Muscle of leg (tissue), 11 donors: ENCODE data around the gene TESK2. TPM values are rescaled to one million over a fixed set of nuclear protein-coding genes. Genes with fewer than 3 reads are reported as not detected.
"Not testable (repeated sequence)": the region's sequence is repeated elsewhere in the genome, so short reads cannot be mapped to it uniquely, and the experiment has no call there.

Experiments used
- DNase-seq: peaks from one replicate; pipeline ENCODE4 v3.0.0; 2013
- H3K27ac ChIP-seq: one replicate; pipeline ENCODE4 v1.5.1; 2013; ENCODE audit warnings: mild to moderate bottlenecking, low read length, control low read depth
- H3K27me3 ChIP-seq: one replicate; pipeline ENCODE4 v1.6.1; 2013; ENCODE audit warnings: low read length; ENCODE audit not compliant: control insufficient read depth, insufficient read depth
- H3K36me3 ChIP-seq: one replicate; pipeline ENCODE4 v1.6.1; 2013; ENCODE audit warnings: low read length; ENCODE audit not compliant: control insufficient read depth, insufficient read depth
- H3K4me1 ChIP-seq: one replicate; pipeline ENCODE4 v1.6.1; 2013; ENCODE audit warnings: low read length; ENCODE audit not compliant: control insufficient read depth, insufficient read depth
- H3K4me3 ChIP-seq: one replicate; pipeline ENCODE4 v1.5.1; 2013; ENCODE audit warnings: low read length, control low read depth
- H3K9me3 ChIP-seq: replicated peaks from 2 replicates; pipeline ENCODE4 v1.6.1; 2013; ENCODE audit warnings: low read depth, low read length; ENCODE audit not compliant: control insufficient read depth
- WGBS: methylation state at CpG from one replicate; pipeline ENCODE4 v1.1.5; 2013; ENCODE audit warnings: missing lambda C conversion rate; ENCODE audit not compliant: insufficient coverage; 5-methylcytosine and 5-hydroxymethylcytosine counted together
- polyA plus RNA-seq, 8 donors: library from polyadenylated mRNA; unstranded; fragments of 120-200 nt; gene quantifications; one replicate each; pipeline versions ENCODE4 v1.2.1 to v1.2.3, GENCODE V29; 2013; ENCODE audit warnings: inconsistent platforms in 1 of 8, low replicate concordance in 1 of 8; ENCODE audit not compliant: insufficient read length in 8 of 8, insufficient read depth in 1 of 8
- total RNA-seq: library from RNA; stranded (reverse); fragments of 120-200 nt; gene quantifications from one replicate; pipeline ENCODE4 v1.2.4, GENCODE V29; 2013

Gene TESK2
- total and polyA plus RNA-seq, 9 donors, result 1.3 to 3.1 (median 2.2) TPM

DNA sequence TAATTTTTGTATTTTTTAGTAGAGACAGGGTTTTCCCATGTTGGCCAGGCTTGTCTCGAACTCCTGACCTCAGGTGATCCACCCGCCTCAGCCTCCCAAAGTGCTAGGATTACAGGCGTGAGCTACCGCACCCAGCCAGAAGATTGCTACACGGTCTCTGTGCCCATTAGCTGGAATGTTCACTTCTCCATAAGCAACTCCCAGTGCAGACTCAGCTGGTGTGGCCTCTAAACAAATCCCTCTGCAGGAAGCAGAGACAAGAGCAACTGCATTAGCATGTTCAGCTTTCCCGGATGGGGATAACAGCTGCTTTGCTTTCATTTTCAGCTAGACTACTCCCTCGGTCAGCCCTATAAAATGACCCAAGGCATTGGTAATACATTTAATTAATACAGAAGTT is 130.0 kb downstream of the TESK2 start:
- H3K4me3 ChIP-seq, result peak overlapping the region; percentile 10
- H3K27ac ChIP-seq, result peak overlapping the region; percentile 74
- not testable (repeated sequence) for H3K36me3 ChIP-seq, H3K27me3 ChIP-seq, H3K9me3 ChIP-seq
- H3K4me1 ChIP-seq, result peaks cover 14% of the 10 kb centered on the region
- DNase-seq, result peak; percentile 91
- 24% methylated on average over 5 of the region's 7 CpGs for WGBS

DNA sequence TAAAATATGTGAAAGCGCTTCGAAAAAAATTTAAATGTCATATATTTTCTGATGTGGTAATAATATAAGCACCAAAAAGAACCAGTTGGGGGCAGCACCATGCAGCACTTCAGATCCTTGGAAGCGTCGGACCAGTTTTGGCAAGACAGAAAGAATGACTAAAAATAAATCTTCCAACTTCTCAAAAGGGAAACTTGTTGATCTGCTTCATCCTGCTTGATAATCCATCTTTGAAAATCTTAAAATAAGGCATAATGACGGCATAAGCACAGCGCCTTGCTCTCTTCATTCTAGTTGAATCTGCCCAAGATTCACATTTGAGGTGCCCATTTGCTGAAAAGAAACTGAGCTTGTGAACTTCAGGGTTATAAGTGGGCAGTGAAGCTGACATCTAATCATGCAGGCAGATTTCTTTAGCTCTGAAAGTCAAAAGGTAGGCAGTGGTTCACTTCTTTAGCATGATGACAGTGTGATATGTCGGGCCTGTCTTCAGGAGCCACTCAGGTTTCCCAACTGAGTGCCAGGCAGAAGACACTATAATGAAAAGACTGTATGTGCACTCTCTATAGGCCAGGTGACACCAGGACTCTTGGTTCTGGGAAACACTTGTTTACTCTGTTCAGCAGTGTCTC is 131.0 kb downstream of the TESK2 start:
- DNase-seq, result peak; percentile 91
- H3K36me3 ChIP-seq, result no peaks in the 10 kb centered on the region
- H3K4me1 ChIP-seq, result peaks cover 14% of the 10 kb centered on the region
- no peaks in the 10 kb centered on the region for H3K9me3 ChIP-seq
- no peaks in the 10 kb centered on the region for H3K27me3 ChIP-seq
- H3K4me3 ChIP-seq, result no peak overlapping the region
- 24% methylated on average over 3 of the region's 7 CpGs for WGBS
- H3K27ac ChIP-seq, result peak overlapping the region; percentile 74

DNA sequence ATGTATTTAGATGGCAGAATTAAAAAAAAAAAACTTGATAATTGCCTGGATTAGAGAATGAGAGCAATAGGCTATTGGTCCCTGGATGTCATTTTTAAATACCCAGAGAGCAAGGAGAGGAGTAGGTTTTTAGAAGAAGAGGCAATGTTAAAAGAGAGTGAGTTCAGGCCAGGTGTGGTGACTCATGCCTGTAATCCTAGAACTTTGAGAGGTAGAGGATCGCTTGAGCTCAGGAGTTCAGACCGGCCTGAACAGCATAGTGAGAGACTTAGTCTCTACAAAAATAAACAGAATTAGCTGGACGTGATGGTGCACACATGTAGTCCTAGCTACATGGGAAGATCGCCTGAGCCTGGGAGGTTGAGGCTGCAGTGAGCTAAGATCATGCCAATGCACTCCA is 134.8 kb downstream of the TESK2 start:
- DNase-seq, result no peak
- Histone ChIP-seq H3K27ac (no peak overlapping the region), H3K4me3 (no peak overlapping the region), H3K4me1 (peaks cover 14% of the 10 kb centered on the region), H3K27me3 (no peaks in the 10 kb centered on the region), H3K9me3 (no peaks in the 10 kb centered on the region), H3K36me3 (no peaks in the 10 kb centered on the region)
- 48% methylated on average over 3 of the region's 4 CpGs for WGBS

DNA sequence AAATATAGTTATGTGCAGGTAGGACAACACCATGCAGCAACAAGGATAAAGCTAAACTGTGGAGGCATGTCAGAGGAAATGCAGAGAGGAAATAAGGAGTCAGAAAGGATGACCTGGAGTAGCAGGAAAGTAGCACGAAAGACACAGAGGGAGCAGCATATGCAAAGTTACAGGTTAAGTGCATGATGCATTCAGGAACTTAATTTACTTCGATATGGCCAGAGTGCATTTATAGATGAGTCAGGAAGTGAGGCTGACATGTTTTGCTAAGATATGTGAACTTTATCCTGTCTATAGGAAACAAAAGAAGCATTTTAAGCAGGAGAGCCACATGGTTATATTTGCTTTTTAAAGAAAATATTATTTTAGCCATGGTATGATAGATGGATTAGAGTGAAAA is 135.3 kb downstream of the TESK2 start:
- no peaks in the 10 kb centered on the region for H3K9me3 ChIP-seq
- H3K4me1 ChIP-seq, result peaks cover 10% of the 10 kb centered on the region
- 67% methylated on average over 2 of the region's 2 CpGs for WGBS
- H3K27me3 ChIP-seq, result no peaks in the 10 kb centered on the region
- H3K36me3 ChIP-seq, result no peaks in the 10 kb centered on the region
- no peak for DNase-seq
- no peak overlapping the region for H3K27ac ChIP-seq
- no peak overlapping the region for H3K4me3 ChIP-seq

DNA sequence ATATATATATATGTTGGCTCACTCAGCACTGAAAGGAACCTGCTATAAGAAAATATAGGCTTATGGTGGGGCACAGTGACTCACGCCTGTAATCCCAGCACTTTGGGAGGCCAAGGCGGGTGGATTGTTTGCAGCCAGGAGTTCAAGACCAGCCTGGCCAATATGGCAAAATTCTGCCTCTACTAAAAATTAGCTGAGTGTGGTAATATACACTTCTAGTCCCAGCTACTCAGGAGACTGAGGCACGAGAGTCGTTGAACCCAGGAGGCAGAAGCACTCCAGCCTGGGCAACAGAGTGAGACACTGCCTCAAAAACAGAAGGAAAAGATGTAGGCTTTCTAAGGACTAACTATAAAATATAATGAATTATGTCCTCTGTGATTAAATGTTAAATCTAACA is 136.1 kb downstream of the TESK2 start:
- WGBS, result no CpG with 5 or more reads among the region's 4 CpGs
- Histone ChIP-seq H3K9me3 (no peaks in the 10 kb centered on the region), H3K4me3 (no peak overlapping the region), H3K27me3 (no peaks in the 10 kb centered on the region), H3K27ac (no peak overlapping the region), H3K4me1 (peaks cover 1% of the 10 kb centered on the region), H3K36me3 (no peaks in the 10 kb centered on the region)
- DNase-seq, result no peak

DNA sequence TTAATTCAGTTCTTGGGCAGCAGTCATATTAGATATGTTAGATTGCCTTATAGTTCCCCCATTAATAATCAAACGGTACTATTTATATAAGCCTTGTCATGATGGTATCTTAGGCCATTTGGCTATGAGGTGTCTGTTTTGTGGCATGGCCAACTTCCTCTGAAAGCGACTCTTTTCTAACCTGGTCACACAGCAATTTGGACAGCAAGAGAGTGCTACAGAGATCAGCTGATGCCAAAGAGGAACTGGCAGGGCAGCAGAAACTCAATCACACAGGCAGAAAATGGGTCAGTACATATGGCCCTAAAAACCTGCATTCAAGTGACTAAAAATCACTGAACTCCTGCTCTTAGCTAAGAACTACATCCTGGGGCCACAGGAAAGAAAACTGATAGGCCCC is 137.3 kb downstream of the TESK2 start:
- 50% methylated on average over 1 of the region's 2 CpGs for WGBS
- H3K4me1 ChIP-seq, result peaks cover 4% of the 10 kb centered on the region
- H3K36me3 ChIP-seq, result no peaks in the 10 kb centered on the region
- H3K27ac ChIP-seq, result no peak overlapping the region
- DNase-seq, result no peak
- H3K4me3 ChIP-seq, result no peak overlapping the region
- no peaks in the 10 kb centered on the region for H3K27me3 ChIP-seq
- no peaks in the 10 kb centered on the region for H3K9me3 ChIP-seq

DNA sequence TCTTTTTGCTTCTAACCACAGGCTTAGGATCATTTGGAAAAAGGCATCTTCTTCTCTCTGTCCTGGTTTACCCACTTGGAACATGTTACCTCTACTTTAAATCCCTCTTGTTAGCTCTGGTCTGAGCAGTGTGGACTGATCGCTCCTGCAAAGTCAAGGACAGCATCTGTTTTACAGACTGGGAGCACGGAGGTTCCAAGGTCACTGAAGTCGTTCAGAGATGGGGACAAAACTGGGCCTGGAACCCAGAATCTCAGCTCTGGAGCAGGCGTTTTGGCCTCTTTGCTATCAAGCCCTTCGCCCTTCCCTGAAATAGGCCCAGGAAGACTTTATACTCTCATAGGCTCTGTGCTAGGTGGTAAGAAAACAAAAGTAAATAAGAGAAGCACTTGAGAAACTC is 139.5 kb downstream of the TESK2 start:
- H3K27me3 ChIP-seq, result no peaks in the 10 kb centered on the region
- H3K9me3 ChIP-seq, result no peaks in the 10 kb centered on the region
- no peak overlapping the region for H3K4me3 ChIP-seq
- peaks cover 1% of the 10 kb centered on the region for H3K36me3 ChIP-seq
- peaks cover 14% of the 10 kb centered on the region for H3K4me1 ChIP-seq
- WGBS, result 83% methylated on average over 4 of the region's 5 CpGs
- DNase-seq, result no peak
- H3K27ac ChIP-seq, result no peak overlapping the region

DNA sequence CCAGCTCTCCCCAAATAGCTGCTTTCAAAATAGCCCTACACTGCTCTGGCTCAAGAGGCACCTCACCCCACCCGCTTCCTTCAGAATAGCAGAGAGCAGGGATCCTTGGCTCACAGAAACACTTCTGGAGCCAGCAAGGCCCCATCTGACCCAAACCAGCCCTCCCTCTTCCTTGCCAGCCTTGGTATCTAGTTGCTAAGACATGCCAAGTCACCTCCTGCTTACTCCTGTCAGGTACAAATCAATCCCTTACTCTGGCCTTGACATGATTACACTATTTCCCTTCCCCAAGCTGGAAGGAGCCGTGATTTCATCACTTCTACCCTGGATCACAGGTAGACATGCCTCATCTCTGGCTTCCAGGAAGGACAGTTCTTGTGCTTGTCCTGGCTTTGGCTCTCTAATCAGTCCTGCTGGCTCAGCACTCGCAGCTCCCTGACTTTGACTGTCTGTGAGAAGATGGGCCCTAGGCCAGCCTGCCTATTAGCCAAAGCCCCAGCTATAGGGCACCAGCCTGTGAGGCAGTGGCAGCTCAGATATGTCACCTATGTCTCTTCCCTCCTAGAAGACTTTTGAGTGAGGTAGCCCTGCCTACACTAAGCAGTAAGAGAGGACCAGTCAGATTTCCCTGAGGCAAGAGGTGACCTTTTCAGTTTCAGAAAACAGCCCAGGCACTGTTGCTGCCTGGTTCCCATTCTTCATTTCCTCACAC is 141.8 kb downstream of the TESK2 start:
- DNase-seq, result peak; percentile 44
- H3K4me3 ChIP-seq, result no peak overlapping the region
- 66% methylated on average over 3 of the region's 3 CpGs for WGBS
- no peaks in the 10 kb centered on the region for H3K27me3 ChIP-seq
- H3K9me3 ChIP-seq, result no peaks in the 10 kb centered on the region
- H3K36me3 ChIP-seq, result peaks cover 17% of the 10 kb centered on the region
- peaks cover 14% of the 10 kb centered on the region for H3K4me1 ChIP-seq
- H3K27ac ChIP-seq, result peak overlapping the region; percentile 37

DNA sequence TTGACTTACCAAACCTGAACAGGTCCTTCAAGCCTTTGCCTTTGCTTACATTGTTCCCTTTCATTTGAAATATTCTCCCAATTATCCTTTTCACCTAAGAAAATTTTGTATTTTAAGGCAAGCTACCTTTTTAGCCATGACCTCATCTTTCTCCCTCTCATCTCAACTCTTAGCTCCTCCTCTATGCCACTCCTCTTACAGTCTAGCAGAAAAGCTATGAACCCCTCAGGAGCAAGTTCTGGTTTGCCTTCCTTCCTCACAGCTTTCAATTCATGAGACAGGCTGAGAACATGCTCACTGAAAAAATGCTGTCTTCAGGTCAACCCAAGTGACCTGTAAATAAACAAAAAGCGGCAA is 142.4 kb downstream of the TESK2 start:
- H3K4me1 ChIP-seq, result peaks cover 14% of the 10 kb centered on the region
- H3K9me3 ChIP-seq, result no peaks in the 10 kb centered on the region
- no peak for DNase-seq
- WGBS, result no CpG with 5 or more reads among the region's 1 CpG
- H3K27me3 ChIP-seq, result no peaks in the 10 kb centered on the region
- no peak overlapping the region for H3K4me3 ChIP-seq
- H3K27ac ChIP-seq, result peak overlapping the region; percentile 42
- peaks cover 23% of the 10 kb centered on the region for H3K36me3 ChIP-seq

DNA sequence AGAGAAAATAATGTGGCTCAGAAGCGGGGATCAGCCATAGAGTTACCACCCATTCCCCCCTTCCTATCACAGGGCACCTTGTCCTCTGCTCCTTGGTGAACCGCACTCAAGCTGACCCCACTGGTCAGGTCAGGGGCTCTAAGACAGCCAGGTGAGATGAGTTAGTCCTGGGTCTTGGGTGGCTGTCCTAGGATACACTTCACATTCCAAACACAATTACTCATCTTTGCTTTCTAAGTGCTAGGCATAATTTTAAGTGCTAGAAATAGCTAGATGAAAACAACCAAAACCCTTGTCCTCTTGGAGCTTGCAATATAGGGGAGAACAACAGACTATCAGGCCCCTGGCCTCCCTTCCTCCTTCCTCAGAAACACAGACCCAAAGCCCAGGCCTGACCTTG is 142.9 kb downstream of the TESK2 start:
- Histone ChIP-seq H3K27ac (peak overlapping the region; percentile 42), H3K4me1 (peaks cover 14% of the 10 kb centered on the region), H3K9me3 (no peaks in the 10 kb centered on the region), H3K36me3 (peaks cover 28% of the 10 kb centered on the region), H3K4me3 (no peak overlapping the region), H3K27me3 (no peaks in the 10 kb centered on the region)
- DNase-seq, result no peak
- WGBS, result no CpG with 5 or more reads among the region's 2 CpGs
